Peyer's patch (tissue), 4 donors: ENCODE data around the gene FAM193A. TPM values are rescaled to one million over a fixed set of nuclear protein-coding genes. Genes with fewer than 3 reads are reported as not detected.
"Not testable (repeated sequence)": the region's sequence is repeated elsewhere in the genome, so short reads cannot be mapped to it uniquely, and the experiment has no call there.

Experiments
- DNase-seq, 3 donors: peaks; one replicate each; pipeline ENCODE4 v3.0.0-alpha.2; 2017 to 2019
- H3K27ac ChIP-seq, 4 donors: fragments of 200-600 bp; sonication (generic); one replicate each; pipeline ENCODE4 v1.5.1; 2016 to 2019
- H3K27me3 ChIP-seq, 2 donors: fragments of 200-600 bp; sonication (generic); one replicate each; pipeline ENCODE4 v1.5.1; 2019
- H3K36me3 ChIP-seq, 3 donors: fragments of 200-600 bp; sonication (generic); one replicate each; pipeline ENCODE4 v1.5.1; 2016 to 2019
- H3K4me1 ChIP-seq, 4 donors: fragments of 200-600 bp; sonication (generic); one replicate each; pipeline ENCODE4 v1.5.1; 2016 to 2019
- H3K4me3 ChIP-seq, 4 donors: fragments of 200-600 bp; sonication (generic); 1 replicate in 3 of 4; 2 replicates in 1 of 4; pipeline ENCODE4 v1.5.1; 2016 to 2019; ENCODE audit warnings: mild to moderate bottlenecking in 1 of 4
- H3K9me3 ChIP-seq, 4 donors: fragments of 200-600 bp; sonication (generic); one replicate each; pipeline ENCODE4 v1.5.1; 2016 to 2019; ENCODE audit warnings: mild to moderate bottlenecking in 1 of 4
- CTCF ChIP-seq, 6 experiments: fragments of 450-650 bp in 4 of 6; fragments of 200-600 bp in 2 of 6; sonication (generic) in 1 of 6; IDR thresholded peaks; one replicate each; pipeline ENCODE4 v1.5.1; 2017 to 2019; ENCODE audit warnings: antibody characterized with exemption in 6 of 6, mild to moderate bottlenecking in 3 of 6, moderate library complexity in 1 of 6
- POLR2A ChIP-seq, 2 donors: fragments of 450-650 bp; IDR thresholded peaks; one replicate each; pipeline ENCODE4 v1.5.1; 2017; ENCODE audit warnings: antibody characterized with exemption in 2 of 2, mild to moderate bottlenecking in 2 of 2, moderate library complexity in 2 of 2
- total RNA-seq, 4 donors: library from RNA; depleted of rRNA; stranded (reverse); fragments of >200 nt; gene quantifications; one replicate each; pipeline ENCODE4 v1.1.0, GENCODE V29; 2016

FAM193A gene
- total RNA-seq, 4 donors from 2014 or later = 38.2 to 77.6 (median 51.2) TPM

- no peaks in the 10 kb centered on the region for H3K9me3 ChIP-seq
- no peaks in the 10 kb centered on the region for H3K27me3 ChIP-seq
- H3K36me3 ChIP-seq = no peaks in the 10 kb centered on the region
- no peak overlapping the region for H3K4me3 ChIP-seq
- H3K27ac ChIP-seq = peak overlapping the region in 1 of 4 donors; percentile 16
- peaks cover 0 to 51% (median 3%) of the 10 kb centered on the region in 4 donors for H3K4me1 ChIP-seq
- no peak for DNase-seq
- TF ChIP-seq CTCF (IDR thresholded peaks at IDR 0.05) (no peak), POLR2A (IDR thresholded peaks at IDR 0.05) (no peak)
Measured at GRCh38 chr4:2591189-2591588, 54.7 kb downstream of the FAM193A start.

- peaks cover 0 to 44% (median 2%) of the 10 kb centered on the region in 4 donors for H3K4me1 ChIP-seq
- not testable (repeated sequence) for H3K27me3 ChIP-seq, DNase-seq
Measured at GRCh38 chr4:2592014-2592413, 55.6 kb downstream of the FAM193A start.

GRCh38 chr4:2592572-2592971 is 56.1 kb downstream of the FAM193A start:
- TF ChIP-seq POLR2A (IDR thresholded peaks at IDR 0.05) (no peak), CTCF (IDR thresholded peaks at IDR 0.05) (no peak)
- Histone ChIP-seq H3K4me3 (no peak overlapping the region), H3K4me1 (peaks cover 0 to 38% (median 0%) of the 10 kb centered on the region in 4 donors), H3K9me3 (no peaks in the 10 kb centered on the region), H3K36me3 (peaks cover 0 to 7% (median 0%) of the 10 kb centered on the region in 3 donors), H3K27me3 (no peaks in the 10 kb centered on the region), H3K27ac (no peak overlapping the region)
- no peak for DNase-seq

More at GRCh38 chr4:2592014-2592413, 55.6 kb downstream of the FAM193A start:
- H3K4me3 ChIP-seq, H3K9me3 ChIP-seq, H3K27ac ChIP-seq, H3K36me3 ChIP-seq: not testable (repeated sequence)

- H3K36me3 ChIP-seq = peaks cover 0 to 7% (median 0%) of the 10 kb centered on the region in 3 donors
- DNase-seq = no peak
- no peaks in the 10 kb centered on the region for H3K9me3 ChIP-seq
- peaks cover 0 to 36% (median 1%) of the 10 kb centered on the region in 4 donors for H3K4me1 ChIP-seq
- H3K27ac ChIP-seq = no peak overlapping the region
- H3K27me3 ChIP-seq = no peaks in the 10 kb centered on the region
- no peak overlapping the region for H3K4me3 ChIP-seq
- TF ChIP-seq CTCF (IDR thresholded peaks at IDR 0.05) (no peak), POLR2A (IDR thresholded peaks at IDR 0.05) (no peak)
Measured at GRCh38 chr4:2593003-2593402, 56.6 kb downstream of the FAM193A start.

- no peaks in the 10 kb centered on the region for H3K9me3 ChIP-seq
- peaks cover 0 to 39% (median 10%) of the 10 kb centered on the region in 4 donors for H3K4me1 ChIP-seq
- no peak overlapping the region for H3K27ac ChIP-seq
- H3K36me3 ChIP-seq = peaks cover 0 to 13% (median 0%) of the 10 kb centered on the region in 3 donors
- no peak overlapping the region for H3K4me3 ChIP-seq
- TF ChIP-seq CTCF (IDR thresholded peaks at IDR 0.05) (no peak), POLR2A (IDR thresholded peaks at IDR 0.05) (no peak)
- DNase-seq = no peak
- no peaks in the 10 kb centered on the region for H3K27me3 ChIP-seq
Measured at GRCh38 chr4:2595436-2595835, 59.0 kb downstream of the FAM193A start.

- peak in 1 of 3 donors; percentile 60 for DNase-seq
- Histone ChIP-seq H3K27ac (no peak overlapping the region), H3K4me3 (no peak overlapping the region), H3K9me3 (no peaks in the 10 kb centered on the region), H3K36me3 (peaks cover 0 to 18% (median 0%) of the 10 kb centered on the region in 3 donors), H3K4me1 (peaks cover 0 to 34% (median 10%) of the 10 kb centered on the region in 4 donors), H3K27me3 (no peaks in the 10 kb centered on the region)
- TF ChIP-seq POLR2A (IDR thresholded peaks at IDR 0.05) (no peak), CTCF (IDR thresholded peaks at IDR 0.05) (no peak)
Measured at GRCh38 chr4:2595952-2596552, 59.6 kb downstream of the FAM193A start.
